Right lobe of liver (tissue), 6 donors: Measurements from ENCODE around the gene ARID4A. TPM values are rescaled to one million over a fixed set of nuclear protein-coding genes. Genes with fewer than 3 reads are reported as not detected.
"Not testable (repeated sequence)": the region's sequence is repeated elsewhere in the genome, so short reads cannot be mapped to it uniquely, and the experiment has no call there.

ENCODE experiments used
- ATAC-seq, 4 donors: fragments of 200-7000 bp; cut with Tn5 transposase; one replicate each; pipeline ENCODE4 v1.9.1; 2020; ENCODE audit warnings: mild to moderate bottlenecking in 4 of 4, moderate library complexity in 4 of 4
- DNase-seq, 3 donors: peaks; one replicate each; pipeline ENCODE4 v3.0.0-alpha.2; 2020
- H3K27ac ChIP-seq, 3 donors: fragments of 200-600 bp; one replicate each; pipeline ENCODE4 v1.8.0; 2022
- H3K27me3 ChIP-seq, 2 donors: fragments of 200-600 bp; one replicate each; pipeline ENCODE4 v1.8.0; 2022
- H3K36me3 ChIP-seq, 4 donors: fragments of 200-600 bp; sonication (generic) in 1 of 4; one replicate each; pipeline versions ENCODE4 v1.5.1 to v1.8.0; 2017 to 2022; ENCODE audit warnings: control low read depth in 1 of 4
- H3K4me1 ChIP-seq, 4 donors: fragments of 200-600 bp; sonication (generic) in 1 of 4; one replicate each; pipeline versions ENCODE4 v1.5.1 to v1.8.0; 2017 to 2022; ENCODE audit warnings: control low read depth in 1 of 4
- H3K4me3 ChIP-seq, 3 donors: fragments of 200-600 bp; one replicate each; pipeline ENCODE4 v1.8.0; 2022
- H3K9me3 ChIP-seq, 4 donors: fragments of 200-600 bp; sonication (generic) in 1 of 4; one replicate each; pipeline versions ENCODE4 v1.5.1 to v1.8.0; 2017 to 2022; ENCODE audit warnings: control low read depth in 1 of 4
- POLR2A ChIP-seq: fragments of 450-650 bp; IDR thresholded peaks from one replicate; pipeline ENCODE4 v1.6.1; 2017; ENCODE audit warnings: antibody characterized with exemption, mild to moderate bottlenecking
- WGBS: methylation state at CpG from one replicate; pipeline ENCODE4 v1.1.6; 2018; ENCODE audit warnings: low coverage, low lambda C conversion rate; ENCODE audit not compliant: insufficient coverage; ENCODE audit errors: missing lambda C conversion rate; 5-methylcytosine and 5-hydroxymethylcytosine counted together
- intact Hi-C, 2 donors: fragments of 100-400 bp; cut with DNase I; formaldehyde crosslinking; loops; one replicate each; pipeline versions ENCODE4 v1.11.2 to v1.14.1; 2022
- small RNA-seq, 2 experiments: library from RNA; depleted of rRNA; stranded (forward); fragments of <200 nt; gene quantifications; one replicate each; pipeline ENCODE3, GENCODE V24; 2016
- total RNA-seq, 6 experiments: library from RNA; depleted of rRNA in 2 of 6; stranded (reverse); fragments of >200 nt in 2 of 6; fragmentation: NEBNext Ultra II Directional in 3 of 6; extraction: Animal tissue kit (Norgen Biotek cat#: 25700) in 3 of 6; gene quantifications; one replicate each; pipeline versions ENCODE4 v1.1.0 to v1.2.4, GENCODE V29; 2016 to 2023
- TF ChIP-seq, protein P1 (sequence below), 4 donors: fragments of 200-600 bp in 3 of 4; fragments of 450-650 bp in 1 of 4; IDR thresholded peaks; one replicate each; pipeline versions ENCODE4 v1.5.1 to v1.8.0; 2016 to 2022; ENCODE audit warnings: antibody characterized with exemption in 4 of 4, mild to moderate bottlenecking in 2 of 4
- donor health status: DM: no; HTN: yes; CAD: no.
- donor health status: DM: no; HTN: no; CAD: no.
- donor health status: DM: no; HTN: no; CAD: no.
- donor health status: DM: no; HTN: yes; CAD: no.
- donor health status: DM: no; HTN: yes; CAD: no.

Gene ARID4A
- total RNA-seq, 6 experiments from 2014 or later = 7.6 to 22.1 (median 15.7) TPM

DNA sequence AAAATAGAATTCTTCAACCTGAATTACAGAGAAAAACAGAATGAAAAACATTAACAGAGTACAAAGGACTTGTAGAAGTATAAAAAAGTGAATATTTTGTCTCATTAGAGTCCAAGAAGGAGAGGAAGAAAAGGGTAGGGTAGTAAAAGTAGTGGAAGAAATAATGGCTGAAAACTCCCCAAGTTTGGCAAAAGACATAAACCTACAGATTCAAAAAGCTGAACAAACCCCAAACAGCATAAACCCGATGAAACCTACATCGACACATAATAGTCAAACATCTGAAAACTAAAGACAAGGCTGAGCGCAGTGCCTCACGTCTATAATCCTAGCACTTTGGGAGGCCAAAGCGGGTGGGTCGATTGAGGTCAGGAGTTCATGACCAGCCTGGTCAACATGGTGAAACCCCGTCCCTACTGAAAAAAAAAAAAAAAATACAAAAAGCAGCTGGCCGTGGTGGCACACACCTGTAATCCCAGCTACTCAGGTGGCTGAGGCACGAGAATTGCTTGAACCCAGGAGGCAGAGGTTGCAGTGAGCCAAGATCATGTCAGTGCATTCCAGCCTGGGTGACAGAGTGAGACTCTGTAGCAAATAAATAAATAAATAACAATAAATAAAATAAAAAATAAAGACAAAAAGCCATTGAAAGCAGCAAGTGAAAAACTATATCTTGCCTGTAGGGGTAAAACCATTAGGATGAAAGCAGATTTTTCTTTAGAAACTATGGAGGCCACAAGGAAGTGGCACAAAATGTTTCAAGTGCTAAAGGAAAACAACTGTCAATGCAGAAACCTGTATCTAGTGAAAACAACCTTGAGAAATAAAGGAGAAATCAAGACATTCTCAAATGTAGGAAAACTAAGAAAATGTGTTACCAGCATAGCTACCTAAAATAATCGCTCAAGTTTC is 117.5 kb downstream of the ARID4A start:
- Histone ChIP-seq H3K27me3 (no peaks in the 10 kb centered on the region), H3K4me1 (no peaks in the 10 kb centered on the region), H3K36me3 (peaks cover 0 to 16% (median 4%) of the 10 kb centered on the region in 4 donors), H3K4me3 (no peak overlapping the region), H3K27ac (no peak overlapping the region), H3K9me3 (no peaks in the 10 kb centered on the region)
- intact Hi-C loops = no loop called here
- ATAC-seq = peak in 3 of 4 donors; percentile 54 to 65 (median 54)
- WGBS = 50% methylated on average over 10 of the region's 10 CpGs
- DNase-seq = no peak
- TF ChIP-seq, protein P1, sequence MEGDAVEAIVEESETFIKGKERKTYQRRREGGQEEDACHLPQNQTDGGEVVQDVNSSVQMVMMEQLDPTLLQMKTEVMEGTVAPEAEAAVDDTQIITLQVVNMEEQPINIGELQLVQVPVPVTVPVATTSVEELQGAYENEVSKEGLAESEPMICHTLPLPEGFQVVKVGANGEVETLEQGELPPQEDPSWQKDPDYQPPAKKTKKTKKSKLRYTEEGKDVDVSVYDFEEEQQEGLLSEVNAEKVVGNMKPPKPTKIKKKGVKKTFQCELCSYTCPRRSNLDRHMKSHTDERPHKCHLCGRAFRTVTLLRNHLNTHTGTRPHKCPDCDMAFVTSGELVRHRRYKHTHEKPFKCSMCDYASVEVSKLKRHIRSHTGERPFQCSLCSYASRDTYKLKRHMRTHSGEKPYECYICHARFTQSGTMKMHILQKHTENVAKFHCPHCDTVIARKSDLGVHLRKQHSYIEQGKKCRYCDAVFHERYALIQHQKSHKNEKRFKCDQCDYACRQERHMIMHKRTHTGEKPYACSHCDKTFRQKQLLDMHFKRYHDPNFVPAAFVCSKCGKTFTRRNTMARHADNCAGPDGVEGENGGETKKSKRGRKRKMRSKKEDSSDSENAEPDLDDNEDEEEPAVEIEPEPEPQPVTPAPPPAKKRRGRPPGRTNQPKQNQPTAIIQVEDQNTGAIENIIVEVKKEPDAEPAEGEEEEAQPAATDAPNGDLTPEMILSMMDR (IDR thresholded peaks at IDR 0.05) = no peak
- no peak for TF ChIP-seq POLR2A

DNA sequence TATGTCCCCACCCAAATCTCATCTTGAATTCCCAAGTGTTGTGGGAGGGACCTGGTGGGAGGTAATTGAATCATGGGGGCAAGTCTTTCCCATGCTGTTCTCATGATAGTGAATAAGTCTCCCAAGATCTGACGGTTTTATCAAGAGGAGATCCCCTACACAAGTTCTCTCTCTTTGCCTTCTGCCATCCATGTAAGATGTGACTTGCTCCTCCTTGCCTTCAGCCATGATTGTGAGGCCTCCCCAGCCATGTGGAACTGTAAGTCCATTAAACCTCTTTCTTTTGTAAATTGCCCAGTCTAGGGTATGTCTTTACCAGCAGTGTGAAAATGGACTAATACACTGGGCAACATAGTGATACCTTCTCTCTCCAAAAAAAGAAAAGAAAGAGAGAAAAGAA is 118.6 kb downstream of the ARID4A start:
- H3K4me1 ChIP-seq, H3K27me3 ChIP-seq, DNase-seq, ATAC-seq, H3K4me3 ChIP-seq, H3K9me3 ChIP-seq, intact Hi-C loops, H3K27ac ChIP-seq: not testable (repeated sequence)
- no CpG with 5 or more reads among the region's 1 CpG for WGBS
- peaks cover 0 to 17% (median 0%) of the 10 kb centered on the region in 4 donors for H3K36me3 ChIP-seq

Small RNAs within 50 kb of the gene (small RNA-seq; reads per million reads assigned to genes)
- 0 reads per million in 2 experiments for gene RNU6-341P

Other genes with a start within 250 kb of the ARID4A start
- gene ARMH4, start 146.3 kb upstream of the ARID4A start, total RNA-seq = 1 to 10 TPM in 2 of 6 experiments, under 1 TPM in 4; 0.25 to 2.1 (median 0.62) TPM
- 10 to 100 TPM; 20.7 to 42.7 (median 26.5) TPM for gene ACTR10, start 98.4 kb upstream of the ARID4A start, total RNA-seq
- gene PSMA3, start 53.7 kb upstream of the ARID4A start, total RNA-seq = 100 to 1,000 TPM; 100 to 132 (median 120) TPM
- gene TOMM20L, start 97.4 kb downstream of the ARID4A start, total RNA-seq = not detected
- gene TIMM9, start 129.0 kb downstream of the ARID4A start, total RNA-seq = 10 to 100 TPM; 10.3 to 44.4 (median 18.2) TPM
- gene KIAA0586, start 129.2 kb downstream of the ARID4A start, total RNA-seq = 10 to 100 TPM in 2 of 6 experiments, 1 to 10 TPM in 4; 4.7 to 14.6 (median 9.0) TPM